HG02798 (cell line): ENCODE results near the gene LMO3.

Source experiments
- ATAC-seq: cut with Tn5 transposase; IDR thresholded peaks from one replicate; pipeline ENCODE4 v1.9.1; 2021; ENCODE audit warnings: mild to moderate bottlenecking; ENCODE audit not compliant: unreplicated experiment, poor library complexity

LMO3 gene

GRCh38 chr12:16602412-16602811 lies 3.5 kb downstream of the LMO3 start:
- ATAC-seq, result no peak

- ATAC-seq, result no peak
Measured at GRCh38 chr12:16600525-16600924, 5.4 kb downstream of the LMO3 start.

GRCh38 chr12:16599081-16599480 lies 6.9 kb downstream of the LMO3 start:
- no peak for ATAC-seq

GRCh38 chr12:16594797-16595196 lies 11.2 kb downstream of the LMO3 start:
- ATAC-seq, result no peak

GRCh38 chr12:16593546-16593945 lies 12.4 kb downstream of the LMO3 start:
- ATAC-seq, result no peak

- no peak for ATAC-seq
Measured at GRCh38 chr12:16590645-16591044, 15.3 kb downstream of the LMO3 start.

GRCh38 chr12:16588812-16589211 lies 17.1 kb downstream of the LMO3 start:
- no peak for ATAC-seq

GRCh38 chr12:16587514-16587913 lies 18.4 kb downstream of the LMO3 start:
- no peak for ATAC-seq

- no peak for ATAC-seq
Measured at GRCh38 chr12:16587110-16587453, 18.9 kb downstream of the LMO3 start.

GRCh38 chr12:16586350-16587109 lies 19.4 kb downstream of the LMO3 start:
- ATAC-seq, result no peak

- ATAC-seq, result no peak
Measured at GRCh38 chr12:16585781-16586180, 20.2 kb downstream of the LMO3 start.

GRCh38 chr12:16583969-16584745 lies 21.8 kb downstream of the LMO3 start:
- no peak for ATAC-seq

GRCh38 chr12:16581416-16581815 lies 24.5 kb downstream of the LMO3 start:
- ATAC-seq, result no peak

- no peak for ATAC-seq
Measured at GRCh38 chr12:16579041-16579440, 26.9 kb downstream of the LMO3 start.

GRCh38 chr12:16573398-16574077 lies 32.4 kb downstream of the LMO3 start:
- ATAC-seq, result no peak

GRCh38 chr12:16568873-16569272 lies 37.1 kb downstream of the LMO3 start:
- peak; percentile 77 for ATAC-seq

- no peak for ATAC-seq
Measured at GRCh38 chr12:16564675-16565074, 41.3 kb downstream of the LMO3 start.

- no peak for ATAC-seq
Measured at GRCh38 chr12:16563504-16563903, 42.5 kb downstream of the LMO3 start.

- ATAC-seq, result no peak
Measured at GRCh38 chr12:16562921-16563320, 43.0 kb downstream of the LMO3 start.

GRCh38 chr12:16562435-16562834 lies 43.5 kb downstream of the LMO3 start:
- ATAC-seq, result no peak

GRCh38 chr12:16560273-16560672 lies 45.7 kb downstream of the LMO3 start:
- ATAC-seq, result no peak
